Activated CD4-positive, alpha-beta T cell treated with anti-CD3 and anti-CD28 coated beads, Interleukin-2, amount 10 ng/mL, durations not matched to agents 7 days and 5 days (primary cell): ENCODE data around the gene TAS2R46. TPM values are rescaled to one million over a fixed set of nuclear protein-coding genes. Genes with fewer than 3 reads are reported as not detected.
"Not testable (repeated sequence)": the region's sequence is repeated elsewhere in the genome, so short reads cannot be mapped to it uniquely, and the experiment has no call there.

Experiments
- CTCF ChIA-PET: fragments of 350-600 bp; sonication (Branson Sonifier 250); formaldehyde crosslinking; loops from one replicate; lab custom pipeline; 2021; ENCODE audit warnings: antibody characterized with exemption; lab: Charles Lee
- POLR2A ChIA-PET: fragments of 350-600 bp; sonication (Branson Sonifier 250); formaldehyde crosslinking; loops from one replicate; lab custom pipeline; 2021; ENCODE audit warnings: antibody characterized with exemption; lab: Charles Lee
- DNase-seq: peaks from one replicate; pipeline ENCODE4 v3.0.0-alpha.2; 2020
- H3K27ac Mint-ChIP-seq: one replicate; pipeline ENCODE4 v1.8.0; 2021; ENCODE audit warnings: mild to moderate bottlenecking, moderate library complexity, mixed read lengths
- H3K27me3 Mint-ChIP-seq: one replicate; pipeline ENCODE4 v1.8.0; 2021; ENCODE audit warnings: mixed read lengths
- H3K36me3 Mint-ChIP-seq: one replicate; pipeline ENCODE4 v1.8.0; 2021; ENCODE audit warnings: low read depth, mixed read lengths
- H3K4me1 Mint-ChIP-seq: one replicate; pipeline ENCODE4 v1.8.0; 2021; ENCODE audit warnings: mixed read lengths
- H3K4me3 Mint-ChIP-seq: one replicate; pipeline ENCODE4 v1.8.0; 2021; ENCODE audit warnings: mild to moderate bottlenecking, moderate library complexity, mixed read lengths
- H3K9me3 Mint-ChIP-seq: one replicate; pipeline ENCODE4 v1.8.0; 2021; ENCODE audit warnings: mixed read lengths
- total RNA-seq, 2 experiments: library from RNA; stranded (reverse); gene quantifications; one replicate each; pipeline ENCODE4 v1.2.3, GENCODE V29; 2021

Gene TAS2R46, protein sequence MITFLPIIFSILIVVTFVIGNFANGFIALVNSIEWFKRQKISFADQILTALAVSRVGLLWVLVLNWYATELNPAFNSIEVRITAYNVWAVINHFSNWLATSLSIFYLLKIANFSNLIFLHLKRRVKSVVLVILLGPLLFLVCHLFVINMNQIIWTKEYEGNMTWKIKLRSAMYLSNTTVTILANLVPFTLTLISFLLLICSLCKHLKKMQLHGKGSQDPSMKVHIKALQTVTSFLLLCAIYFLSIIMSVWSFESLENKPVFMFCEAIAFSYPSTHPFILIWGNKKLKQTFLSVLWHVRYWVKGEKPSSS
- 1 to 10 TPM in 1 of 2 experiments, under 1 TPM in 1; 0.97 to 1.2 TPM for total RNA-seq

DNA sequence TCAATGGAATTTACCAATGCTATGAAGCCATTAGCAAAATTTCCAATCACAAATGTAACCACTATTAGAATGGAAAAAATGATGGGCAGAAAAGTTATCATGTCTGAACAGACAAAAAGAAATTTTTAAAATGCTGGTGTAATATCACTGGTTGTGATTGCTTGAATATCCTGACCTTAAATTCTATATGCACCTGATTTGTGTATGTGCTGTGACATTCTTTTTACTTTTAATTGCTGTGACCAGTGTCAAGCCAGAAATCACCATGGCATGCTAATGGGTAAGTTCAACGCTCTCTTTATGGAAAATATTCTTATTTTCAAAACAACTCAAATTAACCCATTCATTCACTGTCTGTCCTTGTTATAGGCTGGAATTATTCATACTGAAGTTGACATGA is at the start of gene TAS2R46:
Gene TAS2R46 (minus strand): TSS at position 101 of the 400 bp plus-strand sequence. CDS start 0 bp downstream, at position 101.
- peaks cover 17% of the 10 kb centered on the region for H3K36me3 Mint-ChIP-seq
- POLR2A ChIA-PET, H3K4me3 Mint-ChIP-seq, H3K9me3 Mint-ChIP-seq, H3K4me1 Mint-ChIP-seq, CTCF ChIA-PET, DNase-seq, H3K27me3 Mint-ChIP-seq: not testable (repeated sequence)
- H3K27ac Mint-ChIP-seq, result peak within 1 kb of the TSS; percentile 11

DNA sequence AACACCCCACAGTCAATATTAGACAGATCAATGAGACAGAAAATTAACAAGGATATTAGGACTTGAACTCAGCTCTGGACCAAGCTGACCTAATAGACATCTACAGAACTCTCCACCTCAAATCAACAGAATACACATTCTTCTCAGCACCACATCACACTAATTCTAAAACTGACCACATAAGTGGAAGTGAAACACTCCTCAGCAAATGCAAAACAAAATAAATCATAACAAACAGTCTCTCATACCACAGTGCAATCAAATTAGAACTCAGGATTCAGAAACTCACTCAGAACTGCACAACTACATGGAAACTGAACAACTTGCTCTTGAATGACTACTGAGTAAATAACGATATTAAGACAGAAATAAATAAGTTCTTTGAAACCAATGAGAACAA is 49.1 kb upstream of the TAS2R46 start:
- H3K4me3 Mint-ChIP-seq, H3K27ac Mint-ChIP-seq, H3K27me3 Mint-ChIP-seq, CTCF ChIA-PET, POLR2A ChIA-PET, DNase-seq: not testable (repeated sequence)
- Mint-ChIP-seq H3K4me1 (peaks cover 32% of the 10 kb centered on the region), H3K9me3 (peaks cover 59% of the 10 kb centered on the region), H3K36me3 (peaks cover 94% of the 10 kb centered on the region)

DNA sequence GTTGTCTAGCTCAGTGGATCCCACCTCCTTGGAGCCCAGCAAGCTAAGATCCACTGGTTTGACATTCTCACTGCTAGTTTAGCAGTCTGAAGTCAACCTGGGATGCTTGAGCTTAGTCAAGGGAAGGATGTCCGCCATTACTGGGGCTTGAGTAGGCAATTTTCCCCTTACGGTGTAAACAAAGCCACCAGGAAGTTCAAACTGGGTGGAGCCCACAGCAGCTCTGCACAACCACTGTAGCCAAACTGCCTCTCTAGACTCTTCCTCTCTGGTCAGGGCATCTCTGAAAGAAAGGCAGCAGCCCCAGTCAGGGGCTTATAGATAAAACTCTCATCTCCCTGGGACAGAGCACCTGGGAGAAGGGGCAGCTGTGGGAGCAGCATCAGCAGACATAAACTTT is 46.8 kb upstream of the TAS2R46 start:
- peaks cover 60% of the 10 kb centered on the region for H3K9me3 Mint-ChIP-seq
- no peak for DNase-seq
- no peak overlapping the region for H3K4me3 Mint-ChIP-seq
- no peaks in the 10 kb centered on the region for H3K27me3 Mint-ChIP-seq
- CTCF ChIA-PET, result no interaction called here
- peaks cover 85% of the 10 kb centered on the region for H3K36me3 Mint-ChIP-seq
- POLR2A ChIA-PET, result no interaction called here
- peaks cover 31% of the 10 kb centered on the region for H3K4me1 Mint-ChIP-seq
- peak overlapping the region; percentile 60 for H3K27ac Mint-ChIP-seq

DNA sequence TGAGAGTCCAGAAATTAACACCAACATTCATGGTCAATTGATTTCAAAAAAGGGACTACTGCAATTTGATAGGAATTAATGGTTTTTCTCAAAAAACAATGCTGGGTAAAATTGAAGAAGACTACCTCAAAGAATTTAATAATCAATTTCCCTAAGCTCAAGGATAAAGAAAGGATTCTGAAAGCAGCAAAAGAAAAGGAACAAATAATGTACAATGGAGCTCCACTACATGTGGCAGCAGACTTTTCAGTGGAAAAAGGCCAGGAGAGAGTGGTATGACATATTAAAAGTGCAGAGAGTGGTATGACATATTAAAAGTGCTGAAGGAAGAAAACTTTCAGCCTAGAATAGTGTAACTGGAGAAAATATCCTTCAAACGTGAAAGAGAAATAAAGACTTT is 45.6 kb upstream of the TAS2R46 start:
- Mint-ChIP-seq H3K4me1 (peaks cover 31% of the 10 kb centered on the region), H3K9me3 (peaks cover 57% of the 10 kb centered on the region), H3K36me3 (peaks cover 84% of the 10 kb centered on the region), H3K27me3 (no peaks in the 10 kb centered on the region), H3K4me3 (no peak overlapping the region), H3K27ac (no peak overlapping the region)
- ChIA-PET POLR2A (no interaction called here), CTCF (no interaction called here)
- DNase-seq, result no peak

DNA sequence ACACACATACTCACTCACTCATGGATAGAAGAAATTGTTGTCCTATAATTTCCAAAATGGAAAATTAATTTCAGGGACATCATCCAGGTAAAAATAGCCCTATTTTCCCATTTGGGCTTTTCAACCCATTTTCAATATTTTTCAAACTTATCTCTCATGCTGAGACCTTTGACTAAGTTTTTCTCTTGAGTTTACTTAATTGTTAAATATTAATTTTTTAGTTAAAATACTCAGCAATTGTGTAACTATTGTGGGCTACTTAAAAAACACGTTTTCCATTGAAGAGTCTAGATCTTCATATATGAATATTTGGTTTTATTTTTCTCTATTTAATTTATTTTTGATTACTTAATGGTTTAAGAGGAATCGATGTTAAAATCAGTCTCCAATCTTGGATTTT is 44.2 kb upstream of the TAS2R46 start:
- CTCF ChIA-PET, result no interaction called here
- Mint-ChIP-seq H3K4me3 (no peak overlapping the region), H3K36me3 (peaks cover 81% of the 10 kb centered on the region), H3K9me3 (peaks cover 45% of the 10 kb centered on the region), H3K27ac (no peak overlapping the region), H3K27me3 (no peaks in the 10 kb centered on the region), H3K4me1 (peaks cover 29% of the 10 kb centered on the region)
- DNase-seq, result no peak
- POLR2A ChIA-PET, result no interaction called here

DNA sequence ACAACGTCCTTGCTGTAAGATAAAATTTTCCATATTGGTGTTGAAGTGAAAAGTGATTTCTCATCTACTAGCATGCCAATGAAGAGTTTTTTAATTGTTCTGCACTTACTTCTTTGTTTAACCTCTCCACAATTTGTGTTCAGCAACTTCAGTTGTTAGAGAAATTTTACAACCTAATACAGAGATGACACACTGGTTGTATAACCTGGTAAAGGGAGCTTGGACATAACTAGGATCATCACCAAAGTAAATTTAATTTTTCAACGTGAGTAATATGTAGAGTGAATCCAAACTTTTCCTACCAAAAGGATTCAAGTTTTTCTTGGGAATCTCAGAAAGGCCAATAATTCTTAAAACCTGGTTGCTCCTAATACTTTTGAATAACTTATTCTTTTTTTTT is 43.5 kb upstream of the TAS2R46 start:
- Mint-ChIP-seq H3K9me3 (peaks cover 39% of the 10 kb centered on the region), H3K27me3 (no peaks in the 10 kb centered on the region), H3K27ac (no peak overlapping the region), H3K4me3 (no peak overlapping the region), H3K4me1 (peaks cover 25% of the 10 kb centered on the region), H3K36me3 (peaks cover 77% of the 10 kb centered on the region)
- ChIA-PET CTCF (no interaction called here), POLR2A (interaction anchor here (0.6 kb wide), 1 partner anchor 66 kb away, joined by 3 read pairs; no protein-coding TSS in a partner anchor)
- no peak for DNase-seq

DNA sequence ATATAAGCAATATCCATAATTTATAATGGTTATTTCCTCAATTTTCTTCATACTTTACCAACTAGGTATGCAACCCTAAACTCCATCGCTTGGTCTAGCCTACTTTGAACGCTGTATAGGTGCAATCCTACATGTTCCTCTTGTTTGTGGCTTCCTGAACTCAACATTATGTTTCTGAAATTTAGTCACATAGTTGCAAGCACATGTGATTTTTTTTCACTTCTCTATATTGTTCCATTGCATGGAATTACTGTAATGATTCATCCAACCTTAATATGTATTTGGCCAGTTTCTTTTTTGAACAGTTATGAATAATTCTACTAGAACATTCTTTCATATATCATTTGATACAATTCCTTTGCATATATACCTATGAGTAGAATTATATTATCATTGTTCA is 32.8 kb upstream of the TAS2R46 start:
- DNase-seq, H3K27me3 Mint-ChIP-seq, POLR2A ChIA-PET, H3K4me3 Mint-ChIP-seq, H3K4me1 Mint-ChIP-seq, CTCF ChIA-PET, H3K27ac Mint-ChIP-seq: not testable (repeated sequence)
- H3K36me3 Mint-ChIP-seq, result peaks cover 31% of the 10 kb centered on the region
- H3K9me3 Mint-ChIP-seq, result peaks cover 15% of the 10 kb centered on the region

DNA sequence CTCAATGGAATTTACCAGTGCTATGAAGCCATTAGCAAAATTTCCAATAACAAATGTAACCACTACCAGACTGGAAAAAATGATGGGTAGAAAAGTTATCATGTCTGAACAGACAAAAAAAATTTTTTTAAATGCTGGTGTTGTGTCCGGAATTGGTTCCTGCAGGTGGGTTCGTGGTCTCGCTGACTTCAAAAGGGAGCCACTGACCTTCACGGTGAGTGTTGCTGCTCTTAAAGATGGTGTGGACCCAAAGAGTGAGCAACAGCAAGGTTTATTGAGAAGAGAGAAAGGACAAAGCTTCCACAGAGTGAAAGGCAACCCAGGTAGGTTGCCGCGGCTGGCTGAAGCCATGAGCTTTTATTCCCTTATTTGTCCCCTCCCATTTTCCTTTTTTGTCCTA is 30.0 kb upstream of the TAS2R46 start, which contains the start of gene TAS2R43:
Gene TAS2R43 (minus strand): TSS at position 186 of the 400 bp plus-strand sequence. CDS start 84 bp downstream, at position 102.
- POLR2A ChIA-PET, result no interaction called here
- CTCF ChIA-PET, result no interaction called here
- Mint-ChIP-seq H3K4me3 (no peak within 1 kb of the TSS), H3K9me3 (peaks cover 3% of the 10 kb centered on the region), H3K4me1 (no peaks in the 10 kb centered on the region), H3K27me3 (no peaks in the 10 kb centered on the region), H3K27ac (no peak within 1 kb of the TSS), H3K36me3 (peaks cover 25% of the 10 kb centered on the region)
- no peak for DNase-seq

DNA sequence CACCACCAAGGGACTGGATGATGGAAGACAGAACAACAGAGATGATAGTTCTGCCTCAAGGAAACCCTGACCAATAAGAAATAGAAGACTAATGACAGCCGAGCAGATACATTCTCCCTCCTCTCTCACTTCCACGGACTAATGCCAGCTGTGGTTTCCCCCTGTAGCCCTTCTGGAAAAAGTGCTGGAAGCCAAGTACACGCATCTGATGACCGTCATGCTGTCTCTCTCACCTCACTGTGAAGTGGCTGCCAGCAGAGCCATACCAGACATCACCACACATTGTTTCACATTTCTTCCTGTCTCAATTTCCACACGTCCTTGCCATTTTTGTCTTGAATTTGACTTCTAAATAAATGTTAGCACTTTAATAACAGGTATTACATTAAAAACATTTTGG is 27.2 kb upstream of the TAS2R46 start:
- Mint-ChIP-seq H3K27me3 (no peaks in the 10 kb centered on the region), H3K36me3 (peaks cover 25% of the 10 kb centered on the region), H3K27ac (no peak overlapping the region), H3K4me3 (no peak overlapping the region), H3K4me1 (no peaks in the 10 kb centered on the region), H3K9me3 (peaks cover 4% of the 10 kb centered on the region)
- POLR2A ChIA-PET, result no interaction called here
- CTCF ChIA-PET, result no interaction called here
- no peak for DNase-seq

DNA sequence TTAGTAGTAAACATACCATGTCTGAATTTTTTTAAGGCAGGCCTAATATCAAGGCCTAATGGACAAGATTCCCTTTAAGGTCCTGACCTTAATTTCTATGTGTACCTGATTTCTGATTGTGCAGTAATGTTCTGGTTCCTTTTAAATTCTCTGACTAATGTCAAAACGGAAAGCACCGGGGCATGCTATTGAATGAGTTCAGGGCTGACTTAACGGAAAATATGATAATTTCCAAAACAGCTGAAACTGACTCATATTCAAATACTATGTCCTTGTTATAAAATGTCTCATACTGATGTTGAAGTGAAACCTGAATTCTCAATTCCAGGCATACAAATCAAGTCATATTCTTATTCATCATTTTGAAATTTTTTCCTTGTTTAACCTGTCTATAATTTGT is 23.3 kb upstream of the TAS2R46 start:
- Mint-ChIP-seq H3K9me3 (peaks cover 20% of the 10 kb centered on the region), H3K4me3 (no peak overlapping the region), H3K4me1 (no peaks in the 10 kb centered on the region), H3K36me3 (peaks cover 28% of the 10 kb centered on the region), H3K27ac (no peak overlapping the region), H3K27me3 (no peaks in the 10 kb centered on the region)
- POLR2A ChIA-PET, result no interaction called here
- peak; percentile 7 for DNase-seq
- CTCF ChIA-PET, result no interaction called here

DNA sequence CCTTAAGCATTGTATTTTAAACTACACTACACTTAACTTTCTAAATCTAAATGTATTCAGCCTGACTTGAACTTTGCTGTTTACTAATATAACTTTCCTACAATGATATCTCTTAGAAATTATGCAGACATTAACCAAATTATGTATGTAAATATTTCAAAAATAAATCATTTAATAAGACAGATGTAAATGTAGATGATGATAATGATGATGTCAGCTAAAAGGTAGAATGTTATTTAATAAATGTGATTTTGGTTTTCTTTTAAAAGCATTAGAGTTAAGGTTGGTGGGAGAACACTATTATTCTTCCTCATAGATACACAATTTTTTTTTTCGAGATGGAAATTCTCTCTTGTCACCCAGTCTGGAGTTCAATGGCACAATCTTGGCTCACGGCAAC is 19.9 kb upstream of the TAS2R46 start:
- POLR2A ChIA-PET, result interaction anchor here (0.6 kb wide), 1 partner anchor 463 kb away, joined by 4 read pairs; no protein-coding TSS in a partner anchor
- DNase-seq, result no peak
- H3K27ac Mint-ChIP-seq, result no peak overlapping the region
- no peaks in the 10 kb centered on the region for H3K4me1 Mint-ChIP-seq
- H3K27me3 Mint-ChIP-seq, result no peaks in the 10 kb centered on the region
- H3K4me3 Mint-ChIP-seq, result no peak overlapping the region
- H3K36me3 Mint-ChIP-seq, result peaks cover 27% of the 10 kb centered on the region
- H3K9me3 Mint-ChIP-seq, result peaks cover 22% of the 10 kb centered on the region
- CTCF ChIA-PET, result no interaction called here

DNA sequence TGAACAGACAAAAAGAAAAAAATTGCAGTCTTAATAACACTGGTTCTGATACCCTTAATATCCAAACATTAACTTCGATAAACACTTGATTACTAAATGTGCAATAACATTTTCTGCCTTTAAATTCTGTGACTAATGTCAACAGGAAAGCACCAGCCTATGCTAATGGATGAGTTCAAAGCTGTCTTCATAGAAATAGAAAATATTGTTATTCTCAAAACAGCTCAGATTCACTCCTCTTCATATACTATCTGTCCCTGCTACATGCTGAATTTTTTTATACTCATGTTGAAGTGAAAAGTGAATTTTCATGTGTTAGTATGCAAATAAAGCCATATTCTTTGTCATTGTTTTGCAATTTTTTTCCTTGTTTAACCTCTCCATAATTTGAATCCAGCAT is 16.2 kb upstream of the TAS2R46 start:
- no peak for DNase-seq
- Mint-ChIP-seq H3K27ac (no peak overlapping the region), H3K9me3 (peaks cover 11% of the 10 kb centered on the region), H3K36me3 (peaks cover 28% of the 10 kb centered on the region), H3K4me3 (no peak overlapping the region), H3K27me3 (no peaks in the 10 kb centered on the region), H3K4me1 (peaks cover 4% of the 10 kb centered on the region)
- ChIA-PET POLR2A (interaction anchor here (0.5 kb wide), 1 partner anchor 122 kb away, joined by 4 read pairs; no protein-coding TSS in a partner anchor), CTCF (no interaction called here)

DNA sequence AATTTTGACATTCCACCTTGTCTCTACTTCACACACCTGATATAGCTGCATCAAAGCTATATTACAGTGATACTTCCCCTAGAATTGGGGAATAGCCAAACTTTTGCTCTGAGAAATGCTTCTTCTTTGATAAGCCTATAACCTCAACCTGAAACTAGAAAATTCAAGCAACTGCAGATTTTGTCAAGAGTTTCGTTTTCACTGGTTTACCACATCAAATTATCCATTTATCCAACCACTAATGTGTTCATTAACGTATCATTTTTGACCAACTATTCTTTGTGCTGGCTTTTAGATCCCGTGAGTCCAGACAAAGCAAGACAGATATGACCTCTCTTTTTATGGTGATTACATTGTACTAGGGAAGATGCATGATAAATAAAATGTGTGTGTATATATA is 13.5 kb upstream of the TAS2R46 start:
- peaks cover 3% of the 10 kb centered on the region for H3K9me3 Mint-ChIP-seq
- ChIA-PET POLR2A (no interaction called here), CTCF (no interaction called here)
- DNase-seq, result no peak
- H3K27me3 Mint-ChIP-seq, result no peaks in the 10 kb centered on the region
- H3K4me1 Mint-ChIP-seq, result peaks cover 4% of the 10 kb centered on the region
- no peak overlapping the region for H3K27ac Mint-ChIP-seq
- H3K36me3 Mint-ChIP-seq, result peaks cover 27% of the 10 kb centered on the region
- no peak overlapping the region for H3K4me3 Mint-ChIP-seq
